Pulmonary artery endothelial cell (primary cell): Measurements from ENCODE around the gene RNF213. TPM values are rescaled to one million over a fixed set of nuclear protein-coding genes. Genes with fewer than 3 reads are reported as not detected.
"Not testable (repeated sequence)": the region's sequence is repeated elsewhere in the genome, so short reads cannot be mapped to it uniquely, and the experiment has no call there.

Experiments used
- DNase-seq: peaks from one replicate; pipeline ENCODE4 v3.0.0-alpha.2; 2011; ENCODE audit warnings: low read depth, low spot score
- total RNA-seq: library from RNA; depleted of rRNA; stranded (reverse); fragments of >200 nt; gene quantifications from 2 replicates; pipeline ENCODE4 v1.2.3, GENCODE V29; 2014

The RNF213 gene
- total RNA-seq, 1 donor from 2014 or later = 94.8 TPM

DNA sequence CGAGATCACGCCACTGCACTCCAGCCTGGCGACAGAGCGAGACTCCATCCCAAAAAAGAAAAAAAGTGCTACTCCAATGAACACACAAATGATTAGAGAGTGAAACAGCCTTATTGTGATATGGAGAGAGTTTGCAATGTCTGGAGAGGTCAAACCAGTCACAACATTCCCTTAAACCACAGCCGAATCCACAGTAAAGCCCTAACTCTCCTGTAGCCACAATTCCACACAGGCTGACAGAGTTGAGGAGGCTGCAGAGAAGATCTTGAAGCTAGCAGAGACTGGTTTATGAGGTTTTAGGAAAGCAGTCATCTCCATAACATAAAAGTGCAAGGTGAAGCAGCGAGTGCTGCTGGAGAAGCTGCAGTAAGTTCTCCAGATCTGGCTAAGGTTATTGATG, 6.7 kb downstream of the RNF213 start:
- no peak for DNase-seq

DNA sequence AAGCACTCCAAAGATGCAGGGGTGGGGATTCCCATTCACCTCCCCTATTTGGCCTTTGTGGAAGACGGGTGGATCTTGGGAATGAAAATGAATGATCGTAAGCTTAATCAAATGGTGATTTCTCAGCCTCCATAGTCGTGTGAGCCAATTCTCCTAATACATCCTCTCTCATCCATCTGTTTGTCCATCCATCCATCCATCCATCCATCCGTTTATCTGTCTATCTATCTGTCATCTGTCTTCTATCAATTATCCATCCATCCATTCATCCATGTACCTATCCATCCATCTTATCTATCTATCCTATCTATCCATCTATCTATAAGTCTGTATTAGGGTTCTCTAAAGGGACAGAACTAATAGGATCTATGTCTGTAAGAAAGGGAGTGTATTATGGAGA, 7.8 kb downstream of the RNF213 start:
- no peak for DNase-seq

DNA sequence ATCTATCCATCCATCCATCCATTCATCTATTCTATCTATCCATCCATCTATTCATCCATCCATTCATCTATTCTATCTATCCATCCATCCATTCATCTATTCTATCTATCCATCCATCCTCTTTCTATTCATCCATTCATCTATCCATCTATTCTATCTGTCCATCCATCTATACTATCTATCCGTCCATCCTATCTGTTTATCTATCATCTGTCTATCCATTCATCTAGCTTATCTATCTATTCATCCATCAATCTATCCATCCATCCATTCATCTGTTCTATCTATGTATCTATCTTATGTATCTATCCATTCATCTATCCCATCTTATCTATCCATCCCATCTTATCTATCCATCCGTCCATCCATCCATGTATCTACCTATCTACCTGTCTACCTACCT, 8.8 kb downstream of the RNF213 start:
- DNase-seq = no peak

DNA sequence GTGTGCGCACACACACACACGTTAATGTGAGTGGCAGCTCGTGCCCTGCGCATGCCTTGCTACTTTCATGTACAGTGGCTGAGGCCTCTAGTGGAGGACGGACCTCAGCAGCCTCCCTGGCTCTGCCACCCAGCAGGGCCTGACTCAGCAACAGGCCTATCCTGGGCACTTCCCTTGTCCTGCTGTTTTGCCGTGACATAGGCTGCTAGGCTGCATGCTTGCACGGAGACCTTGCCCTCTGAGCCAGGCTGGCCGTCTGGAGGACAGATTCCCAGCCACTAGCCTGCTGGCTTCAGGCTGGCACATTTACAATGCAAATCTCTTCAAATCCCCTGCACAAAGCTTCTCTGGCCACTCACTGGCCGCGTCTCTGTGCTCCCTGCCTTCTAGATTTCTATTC, 9.5 kb downstream of the RNF213 start:
- no peak for DNase-seq

DNA sequence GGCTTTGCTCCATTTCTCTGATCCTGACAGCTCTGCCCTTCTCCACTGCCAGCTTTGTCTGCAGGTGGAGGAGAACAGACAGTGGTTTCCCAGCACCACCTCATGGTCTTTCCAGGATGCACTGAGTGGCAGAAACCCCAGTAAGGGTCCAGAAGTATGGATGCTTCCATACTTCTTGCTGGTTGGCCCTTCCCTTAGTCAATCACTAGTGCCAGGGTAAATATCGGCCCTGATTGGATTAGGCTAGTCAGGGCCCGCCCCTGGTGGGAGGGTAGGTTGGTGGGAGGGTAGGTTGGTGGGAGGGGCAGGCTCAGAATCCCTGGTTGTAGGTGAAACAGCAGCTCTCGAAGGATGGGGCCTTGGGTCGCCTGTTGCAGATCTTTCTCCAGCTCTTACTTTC, 10.2 kb downstream of the RNF213 start:
- no peak for DNase-seq

DNA sequence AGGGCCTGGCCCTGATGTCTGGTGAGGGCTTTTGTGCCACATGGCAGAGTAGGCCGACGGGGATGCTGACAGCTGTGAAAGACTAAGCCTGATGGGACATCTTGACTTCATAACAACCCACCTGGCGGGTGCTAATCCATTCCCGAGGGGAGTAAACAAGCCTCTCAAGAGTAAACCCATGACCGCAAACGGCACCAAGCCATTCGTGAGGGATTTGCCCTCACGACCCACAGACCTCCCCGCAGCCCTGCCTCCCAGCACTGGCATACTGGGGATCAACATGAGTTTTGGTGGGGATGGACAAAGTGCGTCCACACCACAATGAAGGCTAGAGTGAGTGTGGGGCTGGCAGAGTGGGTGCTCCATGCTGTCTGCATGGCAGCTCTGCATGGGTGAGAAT, 11.7 kb downstream of the RNF213 start:
- DNase-seq = no peak

DNA sequence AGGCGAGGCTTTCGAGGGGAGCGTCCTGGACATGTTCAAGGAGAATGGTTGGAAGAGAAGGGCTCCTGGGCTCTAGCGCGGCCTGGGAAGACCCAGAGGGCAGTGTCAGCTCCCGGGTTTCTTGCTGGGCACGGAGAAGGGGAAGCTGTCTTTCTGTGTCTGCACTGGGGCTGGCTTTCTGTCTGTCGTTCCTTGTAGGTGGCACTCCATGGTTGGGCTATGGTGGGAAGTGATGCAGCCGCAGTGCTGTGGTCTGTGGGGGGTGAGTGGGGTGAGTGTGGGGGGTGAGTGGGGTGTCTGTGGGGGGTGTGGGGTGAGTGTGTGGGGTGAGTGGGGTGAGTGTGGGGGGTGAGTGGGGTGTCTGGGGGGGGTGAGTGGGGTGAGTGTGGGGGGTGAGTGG, 13.7 kb downstream of the RNF213 start:
- no peak for DNase-seq

DNA sequence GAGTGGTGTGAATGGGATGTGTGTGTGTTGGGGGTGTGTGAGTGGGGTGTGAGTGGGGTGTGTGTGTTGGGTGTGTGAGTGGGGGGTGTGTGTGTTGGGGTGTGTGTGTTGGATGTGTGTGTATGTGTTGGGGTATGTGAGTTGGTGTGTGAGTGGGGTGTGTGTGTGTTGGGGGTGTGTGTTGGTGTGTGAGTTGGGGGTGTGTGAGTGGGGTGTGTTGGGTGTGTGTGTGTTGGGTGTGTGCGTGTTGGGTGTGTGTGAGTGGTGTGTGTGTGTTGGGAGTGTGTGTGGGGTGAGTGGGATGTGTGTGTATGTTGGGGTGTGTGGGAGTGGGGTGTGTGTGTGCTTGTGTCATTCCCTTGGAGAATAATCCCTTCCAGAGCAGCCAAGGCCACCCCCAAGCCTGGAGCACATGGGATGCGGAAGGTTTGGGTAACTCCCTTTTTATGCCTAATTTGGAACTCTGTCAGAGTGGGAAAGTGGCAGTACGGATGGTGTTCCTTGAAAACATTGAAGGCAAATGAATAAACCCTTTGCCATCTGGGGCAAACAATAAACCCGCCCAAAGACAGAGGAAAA, 14.3 kb downstream of the RNF213 start:
- no peak for DNase-seq

DNA sequence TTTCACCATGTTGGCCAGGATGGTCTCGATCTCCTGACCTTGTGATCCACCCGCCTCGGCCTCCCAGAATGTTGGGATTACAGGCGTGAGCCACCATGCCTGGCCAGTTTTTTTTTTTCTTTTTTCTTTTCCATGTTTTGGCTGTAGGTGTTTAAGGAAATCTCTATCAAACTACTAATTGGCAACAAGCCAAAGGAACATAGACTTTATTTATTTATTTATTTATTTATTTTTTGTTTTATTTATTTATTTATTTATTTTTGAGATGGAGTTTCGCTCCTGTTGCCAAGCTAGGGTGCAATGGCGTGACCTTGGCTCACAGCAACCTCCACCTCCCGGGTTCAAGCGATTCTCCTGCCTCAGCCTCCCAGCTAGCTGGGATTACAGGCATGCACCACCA, 15.2 kb downstream of the RNF213 start:
- DNase-seq = not testable (repeated sequence)

DNA sequence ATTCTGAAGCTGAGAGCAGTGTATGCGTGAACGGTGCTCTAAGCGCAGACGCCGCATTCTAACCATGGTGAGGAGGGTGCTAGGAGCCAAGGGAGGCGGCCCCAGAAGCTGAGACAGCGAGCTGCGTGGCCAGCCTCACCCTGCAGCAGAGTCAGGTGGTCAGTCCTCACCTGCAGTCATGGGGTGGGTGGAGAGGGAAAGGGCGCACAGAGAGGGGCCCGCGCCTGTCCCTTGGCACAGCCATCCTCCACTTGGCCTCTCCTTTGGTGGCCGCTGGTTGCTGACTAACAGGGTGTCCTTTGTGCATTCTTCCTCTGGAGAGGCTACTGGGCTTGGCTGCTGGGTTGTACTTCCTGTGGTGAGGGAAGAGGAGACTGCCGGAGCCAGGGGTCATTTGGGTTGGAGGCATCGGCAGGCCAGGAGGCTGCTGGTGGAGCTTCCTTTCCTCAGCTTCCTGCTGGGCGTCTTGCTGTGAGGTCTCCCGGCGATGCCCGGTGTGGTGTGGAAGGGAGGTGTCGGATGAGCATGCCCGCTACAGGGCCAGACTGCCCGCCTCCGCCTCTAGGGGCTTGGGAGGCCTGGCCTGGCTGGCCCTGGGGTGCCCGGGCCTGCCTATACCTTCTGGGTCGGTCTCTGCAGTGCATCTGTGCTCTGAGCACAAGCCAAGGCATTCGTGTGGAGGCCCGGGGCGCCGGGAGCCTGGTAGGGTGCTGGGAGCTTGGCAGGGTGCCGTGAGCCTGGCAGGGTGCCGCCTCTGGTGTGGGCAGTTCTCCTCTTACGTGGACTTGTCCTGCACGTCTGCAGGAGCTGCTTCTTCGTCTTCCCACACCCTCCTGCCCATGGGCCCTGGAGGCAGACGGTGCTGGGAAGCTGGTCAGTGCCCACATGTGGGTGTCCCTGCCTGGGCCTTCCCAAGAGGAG, 17.4 kb downstream of the RNF213 start:
- no peak for DNase-seq

DNA sequence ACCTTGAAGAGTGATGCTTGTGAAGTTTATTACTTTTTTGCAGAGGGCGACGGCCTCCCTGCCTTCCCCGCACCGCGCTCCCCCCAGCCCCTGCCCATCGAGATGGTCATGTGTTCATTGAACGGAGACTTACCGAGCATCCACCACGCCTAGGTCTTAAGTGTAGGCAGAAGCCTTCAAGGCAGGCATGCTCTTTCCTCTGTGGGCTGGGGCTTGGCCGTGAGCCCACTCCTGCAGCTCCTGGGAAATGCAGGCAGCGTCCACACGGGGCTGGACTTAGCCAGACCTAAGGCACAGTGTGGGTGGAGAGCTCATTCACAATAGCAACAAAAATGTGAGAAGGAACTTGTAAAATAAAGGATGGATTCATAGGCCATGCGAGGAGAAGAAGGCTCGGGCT, 19.2 kb downstream of the RNF213 start:
- no peak for DNase-seq

DNA sequence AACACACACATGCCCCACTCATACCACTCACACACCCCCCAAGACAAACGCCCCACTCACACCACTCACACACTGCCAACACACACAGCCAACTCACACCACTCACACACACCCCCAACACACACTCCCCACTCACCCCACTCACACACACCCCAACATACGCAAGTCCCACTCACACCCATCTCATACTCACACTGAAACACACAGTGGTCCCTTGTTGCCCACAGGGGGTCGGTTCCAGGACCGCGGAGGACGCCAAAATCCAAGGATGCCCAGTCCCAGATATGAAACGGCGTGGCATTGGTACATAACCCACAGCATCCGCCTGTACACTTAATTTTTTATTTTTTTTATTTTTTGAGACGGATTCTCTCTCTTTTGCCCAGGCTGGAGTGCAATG, 20.9 kb downstream of the RNF213 start:
- DNase-seq = no peak

DNA sequence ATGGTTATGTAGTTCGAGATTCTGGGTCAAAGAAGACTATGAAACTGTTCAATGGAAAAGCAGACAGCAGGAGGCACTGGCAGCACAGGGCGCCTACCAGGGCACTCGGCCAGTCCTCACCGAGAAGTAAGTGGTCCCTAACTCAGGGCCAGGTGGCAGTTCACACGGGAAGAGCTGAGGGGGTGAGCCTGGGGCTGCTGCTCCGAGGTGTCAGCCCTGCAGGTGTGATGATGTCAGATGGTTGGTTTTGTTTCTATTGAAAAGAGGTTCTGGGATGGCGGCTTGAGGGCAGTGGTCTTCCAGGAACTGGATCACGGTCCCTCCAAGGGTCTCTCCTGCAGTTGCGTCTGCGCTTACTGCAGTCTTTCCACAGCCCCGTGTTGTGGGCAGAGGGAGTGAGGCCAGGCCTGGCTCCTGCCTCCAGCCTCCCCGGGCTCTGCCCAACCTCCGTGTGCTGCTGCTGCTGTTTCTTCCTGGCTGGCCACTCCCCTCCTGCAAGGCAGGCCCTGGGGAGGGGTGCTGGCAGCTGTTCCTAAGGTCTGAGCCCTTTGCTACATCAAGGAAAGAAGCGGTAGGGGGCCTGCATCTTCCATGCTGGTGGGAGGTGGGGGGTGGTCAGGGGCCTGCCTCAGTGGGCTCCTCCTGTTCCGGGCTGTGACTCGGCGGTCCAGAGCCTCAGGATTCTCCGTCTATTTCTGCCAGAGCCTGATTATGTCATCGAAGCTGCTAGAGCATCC, 22.6 kb downstream of the RNF213 start:
- DNase-seq = no peak

DNA sequence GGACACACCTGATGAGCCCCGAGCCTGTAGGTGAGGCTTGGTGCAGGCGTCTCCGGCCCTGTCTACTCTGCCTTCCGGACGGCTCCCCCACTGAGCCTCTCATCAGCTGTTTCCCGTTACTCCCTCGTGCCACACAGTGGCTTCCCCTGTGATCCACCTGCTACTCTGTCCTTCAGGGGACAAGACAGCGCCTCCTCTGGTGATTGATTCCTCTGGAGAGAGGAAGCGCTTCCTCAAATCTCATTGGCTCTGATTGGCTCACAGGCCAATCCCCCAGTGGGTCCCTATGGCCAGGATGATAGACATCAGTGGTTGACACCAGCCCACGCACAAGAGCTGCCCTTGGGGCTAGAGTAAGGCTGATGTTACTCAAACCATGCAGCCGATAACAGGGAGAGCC, 24.0 kb downstream of the RNF213 start:
- no peak for DNase-seq

DNA sequence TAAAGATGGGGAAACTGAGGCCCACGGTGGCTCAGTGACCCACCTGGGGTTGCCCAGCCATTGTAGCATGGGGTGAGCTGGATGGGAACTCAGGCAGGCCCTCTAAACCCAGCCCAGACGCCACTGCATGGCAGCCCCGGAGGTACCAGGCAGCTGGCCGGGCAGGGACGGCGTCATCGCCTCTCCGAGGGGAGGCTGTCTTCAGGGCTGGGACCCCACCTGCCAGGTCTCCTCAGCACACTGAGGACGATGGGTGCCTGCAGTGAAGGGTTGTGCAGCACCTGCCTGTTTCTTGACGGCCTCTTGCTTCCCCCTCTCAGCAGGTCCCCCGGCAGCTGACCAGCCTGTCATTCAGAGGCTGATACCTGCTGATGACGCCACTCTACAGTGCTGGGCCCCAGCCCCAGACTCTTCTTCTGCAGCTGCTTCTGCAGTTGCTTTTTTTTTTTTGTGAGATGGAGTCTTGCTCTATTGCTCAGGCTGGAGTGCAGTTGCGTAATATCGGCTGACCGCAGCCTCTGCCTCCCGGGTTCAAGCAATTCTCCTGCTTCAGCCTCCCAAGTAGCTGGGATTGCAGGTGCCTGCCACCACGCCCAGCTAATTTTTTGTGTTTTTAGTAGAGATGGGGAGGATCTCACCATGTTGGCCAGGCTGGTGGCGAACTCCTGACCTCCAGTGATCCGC, 24.7 kb downstream of the RNF213 start:
- no peak for DNase-seq

DNA sequence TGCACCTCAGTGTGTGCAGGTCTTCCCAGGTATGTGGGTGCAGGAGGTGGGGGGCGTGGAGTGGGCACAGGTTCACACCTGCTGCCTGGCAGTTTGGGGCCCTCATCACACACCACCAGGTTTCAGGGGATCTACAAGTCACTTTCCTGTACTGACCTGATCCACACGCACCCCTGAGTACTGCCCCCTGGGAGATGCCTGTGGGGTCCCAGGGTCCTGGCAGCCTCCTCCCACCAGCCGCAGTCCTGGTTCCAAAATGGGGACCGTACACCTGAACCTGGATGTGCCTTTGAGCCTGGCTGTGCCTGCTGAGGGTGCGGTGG, 25.9 kb downstream of the RNF213 start:
- no peak for DNase-seq

DNA sequence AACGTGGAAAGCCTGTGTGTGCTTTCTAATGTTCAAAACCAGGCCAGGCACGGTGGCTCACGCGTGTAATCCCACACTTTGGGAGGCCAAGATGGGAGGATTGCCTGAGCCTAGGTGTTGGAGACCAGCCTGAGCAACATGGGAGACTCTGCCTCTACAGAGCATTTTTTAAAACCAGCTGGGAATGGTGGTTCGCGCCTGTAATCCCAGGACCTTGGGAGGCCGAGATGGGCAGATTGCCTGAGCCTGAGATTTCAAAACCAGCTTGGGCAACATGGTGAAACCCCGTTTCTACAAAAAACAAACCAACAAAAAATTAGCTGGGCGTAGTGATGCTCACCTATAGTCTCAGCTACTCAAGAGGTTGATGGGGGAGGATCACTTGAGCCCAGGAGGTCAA, 26.4 kb downstream of the RNF213 start:
- no peak for DNase-seq

DNA sequence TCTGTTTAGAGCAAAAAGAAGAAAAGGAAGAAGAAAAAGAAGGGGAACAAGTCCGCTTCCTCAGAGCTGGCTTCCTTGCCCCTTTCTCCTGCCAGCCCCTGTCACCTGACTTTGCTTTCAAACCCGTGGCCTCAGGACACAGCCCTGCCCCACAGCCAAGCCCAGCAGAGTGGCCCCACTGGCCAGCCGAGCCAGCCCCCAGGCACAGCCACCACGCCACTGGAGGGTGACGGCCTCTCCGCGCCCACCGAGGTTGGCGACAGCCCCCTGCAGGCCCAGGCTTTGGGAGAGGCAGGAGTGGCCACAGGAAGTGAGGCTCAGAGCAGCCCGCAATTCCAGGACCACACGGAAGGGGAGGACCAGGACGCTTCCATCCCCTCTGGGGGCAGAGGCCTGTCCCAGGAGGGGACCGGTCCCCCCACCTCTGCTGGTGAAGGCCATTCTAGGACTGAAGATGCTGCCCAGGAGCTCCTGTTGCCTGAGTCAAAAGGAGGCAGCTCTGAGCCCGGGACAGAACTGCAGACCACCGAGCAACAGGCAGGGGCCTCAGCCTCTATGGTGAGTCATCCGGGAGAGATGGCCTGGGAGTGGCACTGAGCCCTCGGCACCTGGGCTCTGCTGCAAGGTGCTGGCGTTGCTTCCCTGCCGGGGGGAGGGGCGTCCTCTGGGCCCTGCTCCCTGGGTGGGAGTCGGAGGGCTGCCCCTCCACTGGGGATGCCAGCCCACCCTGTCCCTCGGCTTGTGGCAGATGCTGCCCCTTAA, 27.3 kb downstream of the RNF213 start:
- no peak for DNase-seq

DNA sequence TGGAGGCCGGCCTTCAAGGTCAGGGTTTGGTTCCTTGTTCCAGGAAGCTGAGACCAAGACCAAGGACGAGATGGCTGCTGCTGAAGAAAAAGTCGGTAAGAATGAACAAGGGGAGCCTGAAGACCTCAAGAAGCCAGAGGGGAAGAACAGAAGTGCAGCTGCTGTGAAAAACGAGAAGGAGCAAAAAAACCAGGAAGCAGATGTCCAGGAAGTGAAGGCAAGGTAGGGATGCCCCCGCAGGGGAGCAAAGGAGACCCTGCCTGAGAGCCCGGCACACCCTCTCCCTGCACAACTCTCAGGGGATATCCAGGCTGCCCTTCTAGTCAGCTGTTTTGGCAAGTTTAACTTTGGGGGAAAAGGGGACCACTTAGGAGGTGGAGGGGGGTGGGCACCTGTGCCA, 29.0 kb downstream of the RNF213 start:
- DNase-seq = no peak

DNA sequence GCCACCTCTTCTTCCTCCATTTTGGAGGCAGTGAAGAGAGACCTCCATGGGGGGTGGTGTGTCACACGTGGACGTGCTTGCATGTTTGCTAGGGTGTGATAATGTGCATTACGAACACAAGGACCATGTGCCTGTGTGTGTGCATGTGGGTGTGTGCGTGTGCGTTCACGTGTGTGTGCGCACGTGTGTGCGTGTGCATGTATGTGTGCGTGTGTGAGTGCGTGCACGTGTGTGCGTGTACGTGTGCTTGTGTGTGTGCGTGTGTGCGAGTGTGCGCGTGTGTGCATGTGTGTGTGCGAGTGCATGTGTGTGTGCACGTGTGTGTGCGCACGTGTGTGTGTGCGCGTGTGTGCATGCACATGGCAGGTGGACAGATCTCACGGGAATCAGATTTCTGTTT, 29.5 kb downstream of the RNF213 start:
- no peak for DNase-seq

DNA sequence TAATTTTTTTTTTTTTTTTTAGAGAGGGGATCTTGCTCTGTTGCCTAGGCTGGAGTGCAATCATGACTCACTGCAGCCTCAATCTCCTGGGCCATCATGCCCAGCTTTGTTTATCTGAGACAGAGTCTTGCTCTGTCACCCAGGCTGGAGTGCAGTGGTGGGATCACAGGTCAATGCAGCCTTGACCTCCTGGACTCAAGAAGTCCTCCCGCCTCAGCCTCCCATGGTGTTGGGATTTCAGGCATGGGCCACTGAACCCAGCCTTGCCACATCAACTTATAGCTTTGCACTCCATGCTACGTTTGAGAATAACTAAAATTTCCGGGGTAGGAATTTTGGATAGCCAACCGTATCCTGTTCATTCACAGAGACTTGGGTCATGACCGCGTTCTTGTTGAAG, 30.6 kb downstream of the RNF213 start:
- DNase-seq = no peak
